Middle frontal gyrus (tissue), 1 donor: ENCODE measurements around the gene DLEU7.

Source experiments
- DNase-seq: peaks from one replicate; pipeline ENCODE4 v3.0.0-alpha.2; 2015; ENCODE audit warnings: low spot score; ENCODE audit errors: extremely low spot score

DLEU7 gene

GRCh38 chr13:50842990-50843256 is 569 bp downstream of the DLEU7 start:
- no peak for DNase-seq

GRCh38 chr13:50842251-50842989 is 1.1 kb downstream of the DLEU7 start:
- no peak for DNase-seq

GRCh38 chr13:50841786-50842185 is 1.7 kb downstream of the DLEU7 start:
- no peak for DNase-seq

- no peak for DNase-seq
Measured at GRCh38 chr13:50840284-50840683, 3.2 kb downstream of the DLEU7 start.

- DNase-seq: no peak
Measured at GRCh38 chr13:50839828-50840227, 3.7 kb downstream of the DLEU7 start.

- DNase-seq: no peak
Measured at GRCh38 chr13:50838701-50839100, 4.8 kb downstream of the DLEU7 start.

GRCh38 chr13:50838031-50838430 is 5.5 kb downstream of the DLEU7 start:
- no peak for DNase-seq

- no peak for DNase-seq
Measured at GRCh38 chr13:50831512-50831911, 12.0 kb downstream of the DLEU7 start.

GRCh38 chr13:50829896-50830295 is 13.6 kb downstream of the DLEU7 start:
- DNase-seq: no peak

- DNase-seq: no peak
Measured at GRCh38 chr13:50829226-50829625, 14.3 kb downstream of the DLEU7 start.

GRCh38 chr13:50826035-50826434 is 17.5 kb downstream of the DLEU7 start:
- DNase-seq: no peak

GRCh38 chr13:50812242-50812641 is 31.2 kb downstream of the DLEU7 start:
- no peak for DNase-seq

GRCh38 chr13:50810998-50811397 is 32.5 kb downstream of the DLEU7 start:
- DNase-seq: no peak

- no peak for DNase-seq
Measured at GRCh38 chr13:50810468-50810867, 33.0 kb downstream of the DLEU7 start.

- DNase-seq: no peak
Measured at GRCh38 chr13:50809133-50810090, 34.1 kb downstream of the DLEU7 start.

- no peak for DNase-seq
Measured at GRCh38 chr13:50805805-50806204, 37.7 kb downstream of the DLEU7 start.

- DNase-seq: peak; percentile 41
Measured at GRCh38 chr13:50801087-50801931, 42.2 kb downstream of the DLEU7 start.

- DNase-seq: no peak
Measured at GRCh38 chr13:50800091-50800739, 43.3 kb downstream of the DLEU7 start.

GRCh38 chr13:50798923-50799322 is 44.6 kb downstream of the DLEU7 start:
- no peak for DNase-seq

- DNase-seq: no peak
Measured at GRCh38 chr13:50797091-50797490, 46.4 kb downstream of the DLEU7 start.

- no peak for DNase-seq
Measured at GRCh38 chr13:50796463-50796862, 47.0 kb downstream of the DLEU7 start.
